Smooth muscle cell (in vitro differentiated cells): ENCODE data around the gene ZAP70. TPM values are rescaled to one million over a fixed set of nuclear protein-coding genes. Genes with fewer than 3 reads are reported as not detected.

Experiments
- DNase-seq: peaks from one replicate; lab custom pipeline; 2025; ENCODE audit not compliant: unreplicated experiment; lab: John Stamatoyannopoulos, UW
- H2AFZ ChIP-seq: fragments of 200-600 bp; sonication (generic); 2 replicates; pipeline ENCODE4 v1.6.0; 2016; ENCODE audit warnings: antibody characterized with exemption, low read depth, mild to moderate bottlenecking
- H3F3A ChIP-seq: fragments of 200-600 bp; sonication (generic); 2 replicates; pipeline ENCODE4 v1.6.0; 2017; ENCODE audit warnings: antibody characterized with exemption, low read depth
- H3K27ac ChIP-seq: fragments of 200-600 bp; sonication (generic); 2 replicates; pipeline ENCODE4 v1.5.1; 2016; ENCODE audit warnings: low read depth, mild to moderate bottlenecking
- H3K27me3 ChIP-seq: fragments of 200-600 bp; sonication (generic); 2 replicates; pipeline ENCODE4 v1.6.1; 2016; ENCODE audit warnings: low read depth, mild to moderate bottlenecking
- H3K36me3 ChIP-seq: fragments of 200-600 bp; sonication (generic); 2 replicates; pipeline ENCODE4 v1.5.1; 2016; ENCODE audit warnings: low read depth
- H3K4me1 ChIP-seq: fragments of 200-600 bp; sonication (generic); 2 replicates; pipeline ENCODE4 v1.5.1; 2016; ENCODE audit warnings: low read depth
- H3K4me2 ChIP-seq: fragments of 200-600 bp; sonication (generic); 2 replicates; pipeline ENCODE4 v1.6.0; 2016; ENCODE audit warnings: mild to moderate bottlenecking
- H3K4me3 ChIP-seq: fragments of 200-600 bp; sonication (generic); 2 replicates; pipeline ENCODE4 v1.5.1; 2016; ENCODE audit warnings: mild to moderate bottlenecking
- H3K79me2 ChIP-seq: fragments of 200-600 bp; sonication (generic); 2 replicates; pipeline ENCODE4 v1.6.0; 2016; ENCODE audit warnings: low read depth, mild to moderate bottlenecking
- H3K9ac ChIP-seq: fragments of 200-600 bp; sonication (generic); 2 replicates; pipeline ENCODE4 v1.6.0; 2016; ENCODE audit warnings: low read depth
- H3K9me3 ChIP-seq: fragments of 200-600 bp; sonication (generic); replicated peaks from 2 replicates; pipeline ENCODE4 v1.5.1; 2016; ENCODE audit warnings: low read depth
- H4K20me1 ChIP-seq: fragments of 200-600 bp; sonication (generic); 2 replicates; pipeline ENCODE4 v1.6.0; 2016; ENCODE audit warnings: low read depth
- WGBS: methylation state at CpG from one replicate; pipeline ENCODE4 v1.1.7; 2016; ENCODE audit warnings: low lambda C conversion rate; 5-methylcytosine and 5-hydroxymethylcytosine counted together
- polyA plus RNA-seq: library from polyadenylated mRNA; unstranded; fragments of >200 nt; fragmentation: Nextera tagmentation; extraction: Ambion mirVana; gene quantifications from 2 replicates; pipeline ENCODE4 v1.2.1, GENCODE V29; 2016
- total RNA-seq: library from RNA; depleted of rRNA; stranded (reverse); fragments of >200 nt; gene quantifications from 2 replicates; pipeline ENCODE4 v1.2.3, GENCODE V29; 2014
- TF ChIP-seq, protein P1 (sequence below): fragments of 200-600 bp; sonication (generic); IDR thresholded peaks from 2 replicates; pipeline ENCODE4 v1.5.1; 2017; ENCODE audit warnings: borderline replicate concordance, mild to moderate bottlenecking, antibody characterized with exemption; ENCODE audit not compliant: insufficient read depth, poor library complexity, severe bottlenecking

ZAP70 gene
- total and polyA plus RNA-seq, 2 experiments from 2014 or later = 0.24 to 0.40 TPM

DNA sequence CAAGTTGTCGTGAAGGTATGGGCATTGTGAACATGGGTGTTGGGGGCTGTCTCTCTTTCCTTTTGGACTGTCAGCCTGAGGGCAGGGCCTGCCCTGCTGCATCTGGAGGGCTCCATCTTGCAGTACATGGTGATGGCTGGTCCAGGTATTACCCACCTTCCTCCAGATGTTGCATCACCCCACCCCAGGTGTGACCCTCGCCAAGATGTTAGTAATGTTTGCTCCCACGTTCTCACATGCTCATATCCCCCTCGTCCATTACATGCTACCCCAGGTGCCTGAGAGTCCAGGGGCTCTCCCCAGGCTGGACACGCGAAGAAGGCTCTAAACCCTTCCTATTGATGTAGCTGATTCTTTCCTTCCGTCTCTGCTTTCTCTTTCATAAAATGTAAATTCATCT lies 13.9 kb downstream of the ZAP70 start:
- no peaks in the 10 kb centered on the region for H4K20me1 ChIP-seq
- no peaks in the 10 kb centered on the region for H3K27me3 ChIP-seq
- H3K4me2 ChIP-seq = no peak overlapping the region
- TF ChIP-seq, protein P1, sequence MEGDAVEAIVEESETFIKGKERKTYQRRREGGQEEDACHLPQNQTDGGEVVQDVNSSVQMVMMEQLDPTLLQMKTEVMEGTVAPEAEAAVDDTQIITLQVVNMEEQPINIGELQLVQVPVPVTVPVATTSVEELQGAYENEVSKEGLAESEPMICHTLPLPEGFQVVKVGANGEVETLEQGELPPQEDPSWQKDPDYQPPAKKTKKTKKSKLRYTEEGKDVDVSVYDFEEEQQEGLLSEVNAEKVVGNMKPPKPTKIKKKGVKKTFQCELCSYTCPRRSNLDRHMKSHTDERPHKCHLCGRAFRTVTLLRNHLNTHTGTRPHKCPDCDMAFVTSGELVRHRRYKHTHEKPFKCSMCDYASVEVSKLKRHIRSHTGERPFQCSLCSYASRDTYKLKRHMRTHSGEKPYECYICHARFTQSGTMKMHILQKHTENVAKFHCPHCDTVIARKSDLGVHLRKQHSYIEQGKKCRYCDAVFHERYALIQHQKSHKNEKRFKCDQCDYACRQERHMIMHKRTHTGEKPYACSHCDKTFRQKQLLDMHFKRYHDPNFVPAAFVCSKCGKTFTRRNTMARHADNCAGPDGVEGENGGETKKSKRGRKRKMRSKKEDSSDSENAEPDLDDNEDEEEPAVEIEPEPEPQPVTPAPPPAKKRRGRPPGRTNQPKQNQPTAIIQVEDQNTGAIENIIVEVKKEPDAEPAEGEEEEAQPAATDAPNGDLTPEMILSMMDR = no peak
- H3K9me3 ChIP-seq = no peaks in the 10 kb centered on the region
- H3K4me3 ChIP-seq = no peak overlapping the region
- H3K4me1 ChIP-seq = no peaks in the 10 kb centered on the region
- H3F3A ChIP-seq = no peaks in the 10 kb centered on the region
- no peak overlapping the region for H3K9ac ChIP-seq
- H3K27ac ChIP-seq = no peak overlapping the region
- no peak overlapping the region for H2AFZ ChIP-seq
- 95% methylated on average over 7 of the region's 7 CpGs for WGBS
- no peaks in the 10 kb centered on the region for H3K36me3 ChIP-seq
- no peak for DNase-seq
- H3K79me2 ChIP-seq = no peaks in the 10 kb centered on the region

DNA sequence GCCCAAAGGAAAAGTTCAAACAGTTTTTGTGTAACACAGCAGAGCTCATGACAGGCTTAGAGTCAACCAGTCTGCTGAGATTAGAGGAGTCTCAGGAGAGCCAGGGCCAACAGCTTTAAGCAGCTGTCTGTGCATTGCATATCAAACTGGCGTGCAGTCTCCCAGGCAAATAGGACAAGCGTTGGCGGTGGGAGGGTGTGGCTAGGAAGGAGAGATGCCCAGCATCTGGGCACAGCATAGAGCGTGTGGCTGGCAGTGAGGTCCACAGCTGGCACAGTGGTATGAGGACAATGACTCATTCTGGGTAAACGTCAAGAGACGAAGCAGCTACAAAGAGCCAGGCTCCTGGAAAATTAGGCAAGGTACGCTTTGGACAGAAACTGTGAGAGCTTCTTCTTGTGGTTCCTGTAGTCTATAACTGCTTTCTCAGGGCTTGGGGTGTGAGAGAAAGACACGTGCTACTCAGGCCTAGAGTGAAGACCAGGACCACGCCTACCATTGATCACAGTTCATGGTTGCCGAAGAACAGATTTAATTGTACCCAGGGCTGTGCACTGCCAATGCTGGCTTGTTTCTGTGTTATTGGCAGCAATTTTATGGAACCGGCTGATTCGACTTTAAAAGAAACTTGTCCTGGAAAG lies 14.8 kb downstream of the ZAP70 start:
- no peak overlapping the region for H3K4me3 ChIP-seq
- H3K79me2 ChIP-seq = no peaks in the 10 kb centered on the region
- H3K9ac ChIP-seq = no peak overlapping the region
- DNase-seq = no peak
- H3K4me1 ChIP-seq = no peaks in the 10 kb centered on the region
- WGBS = 82% methylated on average over 12 of the region's 12 CpGs
- H3K4me2 ChIP-seq = no peak overlapping the region
- no peaks in the 10 kb centered on the region for H3K9me3 ChIP-seq
- H4K20me1 ChIP-seq = no peaks in the 10 kb centered on the region
- H2AFZ ChIP-seq = no peak overlapping the region
- TF ChIP-seq, protein P1 = no peak
- no peaks in the 10 kb centered on the region for H3F3A ChIP-seq
- no peaks in the 10 kb centered on the region for H3K36me3 ChIP-seq
- H3K27ac ChIP-seq = no peak overlapping the region
- H3K27me3 ChIP-seq = no peaks in the 10 kb centered on the region

DNA sequence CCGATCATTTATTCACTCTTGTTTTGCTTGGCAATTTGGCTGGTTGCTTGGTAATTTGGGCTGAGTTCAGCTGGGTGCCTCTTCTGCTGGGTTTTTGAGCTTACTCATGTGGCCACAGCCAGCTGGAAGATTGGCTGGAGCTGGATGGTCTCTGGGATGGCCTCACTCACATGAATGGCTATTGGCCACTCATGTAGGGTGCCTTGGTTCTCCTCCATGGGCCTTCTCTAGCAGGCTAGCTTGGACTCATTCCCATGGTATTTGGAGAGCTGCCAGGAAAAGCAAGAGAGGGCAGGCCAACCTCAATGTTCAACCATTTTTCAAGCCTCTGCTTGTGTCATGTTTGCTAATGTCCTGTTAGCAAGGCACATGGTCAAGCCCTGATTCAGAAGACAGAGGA lies 16.9 kb downstream of the ZAP70 start:
- H3K79me2 ChIP-seq = no peaks in the 10 kb centered on the region

More for the DNA sequence above, 16.9 kb downstream of the ZAP70 start:
- WGBS = 100% methylated on average over 1 of the region's 1 CpG
- H3K27me3 ChIP-seq = no peaks in the 10 kb centered on the region
- no peaks in the 10 kb centered on the region for H4K20me1 ChIP-seq
- H3K4me3 ChIP-seq = no peak overlapping the region
- no peak overlapping the region for H3K4me2 ChIP-seq
- no peaks in the 10 kb centered on the region for H3K9me3 ChIP-seq
- no peak overlapping the region for H3K9ac ChIP-seq
- H3K36me3 ChIP-seq = no peaks in the 10 kb centered on the region
- H2AFZ ChIP-seq = no peak overlapping the region
- no peaks in the 10 kb centered on the region for H3K4me1 ChIP-seq
- H3K27ac ChIP-seq = no peak overlapping the region
- H3F3A ChIP-seq = no peaks in the 10 kb centered on the region
- TF ChIP-seq, protein P1 = no peak
- DNase-seq = no peak
